SK-N-DZ (cell line): ENCODE results near the gene CLK4.

Source experiments
- DNase-seq: peaks from one replicate; pipeline ENCODE4 v3.0.0-alpha.2; 2015; ENCODE audit warnings: low spot score

The CLK4 gene

GRCh38 chr5:178587763-178588611 lies 38.9 kb downstream of the CLK4 start:
- DNase-seq, result no peak

DNA sequence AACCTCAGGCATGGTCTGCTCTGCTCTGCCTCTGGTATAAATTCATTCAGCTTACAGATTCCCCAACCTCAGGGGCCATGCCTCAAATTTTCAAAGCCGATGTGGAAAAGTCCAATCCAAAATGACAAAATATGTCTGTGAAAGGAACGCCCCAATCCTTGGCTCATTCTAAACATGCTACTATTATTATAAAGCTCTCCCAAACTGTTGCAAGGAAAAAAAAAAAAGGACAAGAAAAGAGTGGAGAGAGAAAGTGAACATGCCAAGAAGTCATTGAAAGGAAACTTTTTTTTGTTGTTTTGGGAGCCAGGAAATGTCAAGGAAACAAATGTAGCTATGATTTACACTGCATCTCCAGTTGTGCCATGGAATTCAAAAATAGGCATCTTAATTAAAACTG lies 40.5 kb downstream of the CLK4 start:
- no peak for DNase-seq

DNA sequence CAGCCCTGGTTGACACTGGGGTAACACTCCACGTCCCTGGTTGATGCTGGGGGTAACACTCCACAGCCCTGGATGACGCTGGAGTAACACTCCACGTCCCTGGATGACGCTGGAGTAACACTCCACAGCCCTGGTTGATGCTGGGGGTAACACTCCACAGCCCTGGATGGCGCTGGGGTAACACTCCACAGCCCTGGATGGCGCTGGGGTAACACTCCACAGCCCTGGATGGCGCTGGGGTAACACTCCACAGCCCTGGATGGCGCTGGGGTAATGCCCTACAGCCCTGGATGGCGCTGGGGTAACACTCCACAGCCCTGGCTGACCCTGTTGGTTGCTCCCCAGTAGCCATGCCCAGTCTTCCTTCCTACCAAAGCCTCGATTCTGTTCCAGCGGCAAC lies 41.4 kb downstream of the CLK4 start:
- DNase-seq, result peak; percentile 40

- DNase-seq, result no peak
Measured at GRCh38 chr5:178583279-178583678, 43.6 kb downstream of the CLK4 start.

- no peak for DNase-seq
Measured at GRCh38 chr5:178582291-178582690, 44.6 kb downstream of the CLK4 start.

DNA sequence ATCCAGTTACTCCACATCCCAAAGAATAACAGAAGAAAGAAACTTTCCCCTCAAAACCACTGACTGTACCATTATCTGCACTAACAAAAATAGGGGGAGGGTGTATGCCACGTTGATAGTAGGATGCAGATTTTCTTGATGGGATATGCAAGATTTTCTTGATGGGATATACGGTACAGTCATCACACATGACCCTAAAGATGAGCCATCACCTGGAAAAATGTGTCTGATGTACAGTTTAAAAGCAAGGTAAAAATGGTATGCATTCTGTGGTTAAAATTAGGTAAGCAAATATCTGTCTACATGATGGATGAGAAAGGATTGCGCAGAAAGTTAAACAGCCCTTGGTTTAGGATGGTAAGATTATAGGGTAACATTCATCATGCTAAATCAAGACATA lies 45.2 kb downstream of the CLK4 start:
- DNase-seq, result no peak

- no peak for DNase-seq
Measured at GRCh38 chr5:178580271-178580955, 46.4 kb downstream of the CLK4 start.

DNA sequence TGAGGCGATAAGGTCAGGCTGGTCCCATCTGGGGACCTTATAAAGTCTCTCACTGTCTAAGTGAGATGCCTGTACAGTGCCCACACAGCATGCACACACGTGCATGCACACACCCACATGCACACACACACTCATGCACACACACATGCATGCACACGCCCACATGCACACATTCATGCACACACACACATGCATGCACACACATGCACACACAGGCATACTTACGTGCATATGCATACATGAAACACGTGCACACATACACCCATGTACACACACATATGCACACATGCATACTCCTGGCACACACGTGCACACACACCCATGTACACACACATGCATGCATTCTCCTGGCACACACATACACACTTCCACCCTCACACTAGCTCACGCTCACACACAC lies 48.9 kb downstream of the CLK4 start:
- DNase-seq, result no peak

DNA sequence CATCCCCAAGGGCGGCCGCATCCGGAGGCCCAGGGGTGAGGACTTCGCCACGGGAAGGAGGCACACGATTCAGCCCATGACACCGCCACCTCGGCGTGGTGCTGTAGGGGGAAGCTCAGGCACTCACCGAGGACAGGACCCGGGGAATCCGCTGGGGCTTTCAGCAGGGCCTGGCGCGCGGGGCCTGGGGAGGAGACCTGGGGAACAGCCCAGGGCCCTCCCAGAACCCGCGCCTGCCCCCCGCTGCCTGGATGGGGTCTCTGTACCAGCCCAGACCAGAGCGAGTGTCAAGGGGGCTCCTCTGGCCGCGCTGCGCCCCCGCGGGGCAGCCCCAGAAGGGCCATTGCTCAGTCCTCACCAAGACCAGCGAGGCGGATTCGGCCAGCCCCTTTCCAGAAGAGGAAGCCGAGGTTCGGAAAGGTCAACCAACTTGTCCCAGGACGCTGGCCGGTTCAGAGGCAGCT lies 49.4 kb downstream of the CLK4 start:
- DNase-seq, result no peak

- DNase-seq, result no peak
Measured at GRCh38 chr5:178576591-178577351, 50.1 kb downstream of the CLK4 start.

GRCh38 chr5:178573216-178573615 lies 53.6 kb downstream of the CLK4 start:
- no peak for DNase-seq

- no peak for DNase-seq
Measured at GRCh38 chr5:178572617-178573016, 54.2 kb downstream of the CLK4 start.

DNA sequence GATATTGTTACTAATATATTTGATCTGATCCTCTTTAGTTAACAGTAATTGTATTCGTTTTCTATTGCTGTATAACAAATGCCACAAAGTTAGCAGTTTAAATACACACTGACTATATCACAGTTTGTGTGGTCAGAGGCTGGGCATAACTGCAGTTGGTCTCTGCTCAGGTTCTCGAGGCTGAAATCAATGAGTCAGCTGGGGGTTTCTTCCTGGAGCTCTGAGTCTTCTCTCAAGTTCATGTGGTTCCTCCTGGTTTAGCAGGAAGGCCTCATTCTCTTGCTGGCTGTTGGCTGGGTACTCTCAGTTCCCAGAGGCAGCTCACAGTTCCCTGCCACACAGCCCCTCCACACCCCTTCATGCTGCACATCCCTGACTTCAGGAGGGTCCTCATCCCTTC lies 57.4 kb downstream of the CLK4 start:
- no peak for DNase-seq

DNA sequence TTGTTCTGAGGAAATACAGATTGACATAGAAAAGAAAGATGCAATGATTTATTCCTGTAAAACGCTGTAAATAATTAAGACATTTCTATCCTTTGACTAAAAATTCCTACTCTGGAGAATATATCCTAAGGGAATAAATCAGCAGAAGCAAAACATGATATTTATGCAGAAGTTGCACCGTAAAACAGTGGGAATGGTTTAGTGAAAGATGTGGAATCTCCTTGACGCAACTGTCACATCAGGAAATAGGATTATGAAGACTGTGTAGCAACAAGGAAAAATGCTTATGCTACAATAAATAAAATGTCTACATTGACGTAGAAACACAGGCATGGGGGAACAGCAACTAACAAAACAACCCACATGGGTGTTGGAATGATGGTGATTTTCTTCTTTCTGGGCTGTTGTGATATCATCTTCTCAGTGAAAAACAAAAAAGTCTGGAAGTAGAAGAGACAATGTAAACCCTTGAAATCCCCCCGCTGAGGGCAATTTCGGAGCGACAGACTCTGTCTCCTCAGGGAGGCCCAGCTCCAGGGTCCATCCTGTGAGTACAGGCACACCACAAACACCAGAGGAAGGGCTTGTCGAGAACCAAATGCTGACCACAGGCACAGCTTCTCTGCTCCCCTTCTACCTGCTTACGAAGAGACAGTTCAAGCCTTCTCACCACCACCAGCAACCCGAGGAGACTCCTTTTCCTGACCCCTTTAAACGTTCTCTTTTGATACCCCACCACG lies 61.9 kb downstream of the CLK4 start:
- no peak for DNase-seq

- no peak for DNase-seq
Measured at GRCh38 chr5:178564397-178564796, 62.5 kb downstream of the CLK4 start.

DNA sequence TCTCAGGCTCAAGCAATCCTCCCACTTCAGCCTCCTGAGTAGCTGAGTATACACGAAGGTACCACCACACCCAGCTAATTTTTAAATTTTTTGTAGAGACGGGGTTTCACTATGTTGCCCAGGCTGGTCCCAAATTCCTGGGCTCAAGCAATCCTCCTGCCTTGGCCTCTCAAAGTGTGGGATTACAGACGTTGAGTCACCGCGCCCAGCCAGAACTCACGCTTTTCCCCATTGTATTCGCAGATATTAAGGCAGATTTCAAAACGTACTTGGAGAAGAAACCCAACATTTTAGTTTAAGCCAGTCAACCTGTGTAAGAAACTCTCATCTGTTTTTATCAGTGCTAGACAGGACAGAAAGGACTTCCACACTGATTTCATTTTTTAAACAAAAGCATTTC lies 63.2 kb downstream of the CLK4 start:
- no peak for DNase-seq

DNA sequence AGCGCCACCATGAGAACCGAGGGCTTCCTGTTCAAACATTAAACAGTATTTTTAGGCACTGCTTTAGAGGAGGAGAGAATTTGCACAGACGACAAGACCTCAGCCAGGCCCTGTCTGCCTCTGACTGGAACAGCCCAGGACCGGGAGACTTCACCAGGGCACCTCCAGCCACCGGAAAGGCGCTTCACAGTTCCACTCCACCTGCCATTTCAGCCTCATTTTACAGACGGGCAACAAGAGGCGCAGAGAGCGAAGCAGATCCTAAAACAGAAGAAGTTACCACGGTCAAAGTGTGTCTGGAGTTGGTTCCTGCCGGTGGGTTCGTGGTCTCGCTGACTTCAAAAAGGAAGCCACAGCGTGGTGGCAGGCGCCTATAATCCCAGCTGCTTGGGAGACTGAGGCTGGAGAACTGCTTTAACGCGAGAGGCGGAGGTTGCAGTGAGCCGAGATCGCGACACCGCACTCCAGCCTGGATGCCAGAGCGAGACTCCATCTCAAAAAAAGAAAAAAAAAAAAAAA lies 65.0 kb downstream of the CLK4 start:
- DNase-seq, result no peak

- no peak for DNase-seq
Measured at GRCh38 chr5:178560911-178561310, 65.9 kb downstream of the CLK4 start.

- DNase-seq, result no peak
Measured at GRCh38 chr5:178557416-178557815, 69.4 kb downstream of the CLK4 start.

DNA sequence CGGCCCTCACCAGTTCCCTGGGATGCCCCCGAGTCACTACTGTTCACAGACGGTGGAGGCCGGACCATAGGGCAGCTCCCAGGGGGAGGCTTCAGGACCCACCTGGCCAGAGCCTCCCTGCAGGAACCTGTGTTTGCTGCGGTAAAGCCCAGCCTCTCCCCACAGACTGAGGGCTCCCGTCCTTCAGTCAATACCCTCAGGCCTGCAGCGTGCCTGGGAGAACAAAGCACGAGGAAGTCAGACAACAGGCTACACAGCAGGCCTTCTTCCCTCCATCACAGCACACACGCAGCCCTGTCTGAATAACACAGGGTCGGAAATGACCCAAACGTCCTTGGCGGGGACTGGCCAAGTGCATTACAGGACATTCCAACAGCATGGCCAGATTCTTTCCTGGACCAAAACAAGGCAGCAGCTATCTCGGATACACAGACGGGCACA lies 71.1 kb downstream of the CLK4 start:
- DNase-seq, result no peak

DNA sequence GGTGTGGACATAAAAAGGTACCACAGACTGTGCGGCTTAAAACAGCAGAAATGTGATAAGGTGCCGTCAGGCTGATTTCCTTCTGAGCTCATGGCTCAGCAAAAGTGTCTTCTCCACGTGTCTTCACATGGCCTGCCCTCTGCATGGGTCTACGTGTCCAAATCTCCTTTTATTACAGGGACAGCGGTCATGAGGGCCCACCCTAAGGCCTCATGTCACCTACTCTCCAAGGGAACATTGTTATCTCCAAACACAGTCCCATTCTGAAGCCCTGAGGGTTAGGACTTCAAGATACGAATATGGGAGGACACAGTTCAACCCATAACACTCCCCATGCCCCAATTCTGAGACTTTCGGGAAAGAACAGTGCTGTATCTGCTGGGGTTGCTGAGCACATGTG lies 71.8 kb downstream of the CLK4 start:
- DNase-seq, result no peak
